Measurements from ENCODE around the gene GLRX. TPM values are rescaled to one million over a fixed set of nuclear protein-coding genes. Genes with fewer than 3 reads are reported as not detected.

GLRX gene
- total RNA-seq, 1 donor from 2014 or later = 18.3 TPM

DNA sequence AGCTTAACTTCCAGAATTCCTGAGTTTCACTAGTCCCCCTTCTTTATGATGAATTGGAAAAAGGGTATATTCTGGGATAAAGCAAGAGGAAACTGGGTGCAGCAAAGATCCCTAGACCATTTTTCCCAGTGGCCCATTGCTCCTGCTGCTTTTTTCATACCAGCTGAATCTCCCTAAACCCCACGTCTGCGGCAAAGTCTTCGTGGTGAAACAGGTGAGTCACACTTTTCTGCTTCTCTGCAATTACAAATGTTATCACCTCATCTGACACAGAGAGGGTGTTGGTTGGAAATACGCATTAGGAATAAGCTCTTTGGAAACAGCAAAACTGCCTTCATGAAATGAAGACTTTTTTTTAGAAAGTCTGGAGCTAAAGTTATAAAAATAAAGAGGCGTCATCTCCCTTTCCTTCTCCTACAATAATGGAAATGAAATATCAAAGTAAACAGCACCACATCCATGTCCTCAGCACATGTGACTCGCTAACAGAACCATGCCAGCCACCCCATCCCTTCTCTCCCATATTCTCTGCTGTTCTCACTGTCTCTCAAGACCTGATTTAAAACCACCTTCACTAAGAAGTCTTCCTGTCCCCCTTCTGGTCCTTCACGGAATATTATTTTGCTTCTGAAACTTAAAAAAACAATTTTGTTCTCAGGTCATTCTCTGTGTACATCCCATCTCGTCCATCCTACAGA, 39.5 kb upstream of the GLRX start:
- no peaks in the 10 kb centered on the region for H3K9me3 Mint-ChIP-seq (ENCODE audit: low read depth)
- H3K27me3 Mint-ChIP-seq (ENCODE audit: low read depth) = no peaks in the 10 kb centered on the region
- H3K27ac Mint-ChIP-seq (ENCODE audit: unreplicated experiment) = peak overlapping the region; percentile 100
- H3K4me1 Mint-ChIP-seq (ENCODE audit: low read depth) = peaks cover 72% of the 10 kb centered on the region
- DNase-seq (ENCODE audit: low spot score) = no peak
- no peaks in the 10 kb centered on the region for H3K36me3 Mint-ChIP-seq (ENCODE audit: low read depth)
- peak overlapping the region; percentile 7 for H3K4me3 Mint-ChIP-seq (ENCODE audit: unreplicated experiment)
- TF ChIP-seq, protein P1, sequence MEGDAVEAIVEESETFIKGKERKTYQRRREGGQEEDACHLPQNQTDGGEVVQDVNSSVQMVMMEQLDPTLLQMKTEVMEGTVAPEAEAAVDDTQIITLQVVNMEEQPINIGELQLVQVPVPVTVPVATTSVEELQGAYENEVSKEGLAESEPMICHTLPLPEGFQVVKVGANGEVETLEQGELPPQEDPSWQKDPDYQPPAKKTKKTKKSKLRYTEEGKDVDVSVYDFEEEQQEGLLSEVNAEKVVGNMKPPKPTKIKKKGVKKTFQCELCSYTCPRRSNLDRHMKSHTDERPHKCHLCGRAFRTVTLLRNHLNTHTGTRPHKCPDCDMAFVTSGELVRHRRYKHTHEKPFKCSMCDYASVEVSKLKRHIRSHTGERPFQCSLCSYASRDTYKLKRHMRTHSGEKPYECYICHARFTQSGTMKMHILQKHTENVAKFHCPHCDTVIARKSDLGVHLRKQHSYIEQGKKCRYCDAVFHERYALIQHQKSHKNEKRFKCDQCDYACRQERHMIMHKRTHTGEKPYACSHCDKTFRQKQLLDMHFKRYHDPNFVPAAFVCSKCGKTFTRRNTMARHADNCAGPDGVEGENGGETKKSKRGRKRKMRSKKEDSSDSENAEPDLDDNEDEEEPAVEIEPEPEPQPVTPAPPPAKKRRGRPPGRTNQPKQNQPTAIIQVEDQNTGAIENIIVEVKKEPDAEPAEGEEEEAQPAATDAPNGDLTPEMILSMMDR (IDR thresholded peaks at IDR 0.05) = peak; percentile 53

DNA sequence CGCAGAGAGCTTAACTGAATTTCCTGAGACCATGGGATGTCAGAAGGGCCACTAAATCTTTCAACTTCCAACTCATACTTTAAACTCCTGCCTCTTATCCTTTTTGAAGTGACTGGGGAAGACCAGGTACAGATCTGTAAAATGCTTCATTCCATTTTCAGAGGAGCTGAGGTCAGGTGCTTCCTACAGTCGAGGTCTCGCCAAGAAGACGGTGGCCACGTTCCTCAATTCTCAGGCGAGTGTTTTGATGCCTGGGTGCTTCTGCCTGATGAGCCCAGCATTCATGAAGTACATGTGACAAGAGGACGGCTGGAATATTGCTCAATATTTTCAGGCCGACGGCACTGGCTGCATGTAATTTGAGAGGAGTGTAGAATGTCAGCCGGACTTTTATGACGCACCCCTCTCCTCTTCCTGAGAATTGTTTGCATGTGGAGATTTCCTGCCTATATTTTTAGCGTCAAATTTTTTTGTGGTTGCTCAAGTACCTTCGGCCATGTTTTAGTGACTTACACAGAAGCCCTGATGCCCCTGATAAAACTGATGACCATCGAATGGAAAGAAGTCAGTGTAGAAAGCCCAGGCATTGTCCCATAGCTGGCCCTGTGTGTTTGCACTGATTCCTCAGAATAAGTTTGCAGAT, 38.8 kb upstream of the GLRX start:
- TF ChIP-seq, protein P1 (IDR thresholded peaks at IDR 0.05) = no peak
- peak overlapping the region; percentile 100 for H3K27ac Mint-ChIP-seq (ENCODE audit: unreplicated experiment)
- no peak for DNase-seq (ENCODE audit: low spot score)
- no peaks in the 10 kb centered on the region for H3K9me3 Mint-ChIP-seq (ENCODE audit: low read depth)
- H3K4me3 Mint-ChIP-seq (ENCODE audit: unreplicated experiment) = peak overlapping the region; percentile 38
- peaks cover 73% of the 10 kb centered on the region for H3K4me1 Mint-ChIP-seq (ENCODE audit: low read depth)
- H3K36me3 Mint-ChIP-seq (ENCODE audit: low read depth) = no peaks in the 10 kb centered on the region
- H3K27me3 Mint-ChIP-seq (ENCODE audit: low read depth) = no peaks in the 10 kb centered on the region

DNA sequence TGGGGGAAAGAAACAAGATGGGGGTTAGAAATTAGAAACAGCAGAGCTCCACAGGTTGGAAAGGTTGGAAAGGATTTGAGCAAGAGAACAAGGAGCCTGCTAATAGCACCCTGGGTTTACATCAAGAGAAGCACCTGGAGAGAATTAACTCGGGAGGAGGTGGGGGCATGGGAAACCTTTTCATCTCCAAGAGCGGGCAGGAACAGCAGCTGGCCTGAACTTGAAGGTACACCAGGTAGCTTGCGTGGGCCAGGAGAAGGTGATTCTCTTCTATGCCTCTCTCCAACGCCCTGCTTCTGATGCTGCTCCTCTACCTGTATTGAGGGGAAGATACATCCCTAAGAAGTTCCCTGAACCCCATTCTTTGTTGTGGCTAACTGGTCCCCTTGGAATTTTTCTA, 37.1 kb upstream of the GLRX start:
- H3K9me3 Mint-ChIP-seq (ENCODE audit: low read depth) = no peaks in the 10 kb centered on the region
- DNase-seq (ENCODE audit: low spot score) = no peak
- no peaks in the 10 kb centered on the region for H3K36me3 Mint-ChIP-seq (ENCODE audit: low read depth)
- H3K4me1 Mint-ChIP-seq (ENCODE audit: low read depth) = peaks cover 69% of the 10 kb centered on the region
- peak overlapping the region; percentile 100 for H3K27ac Mint-ChIP-seq (ENCODE audit: unreplicated experiment)
- H3K4me3 Mint-ChIP-seq (ENCODE audit: unreplicated experiment) = peak overlapping the region; percentile 69
- TF ChIP-seq, protein P1 (IDR thresholded peaks at IDR 0.05) = no peak
- H3K27me3 Mint-ChIP-seq (ENCODE audit: low read depth) = no peaks in the 10 kb centered on the region

DNA sequence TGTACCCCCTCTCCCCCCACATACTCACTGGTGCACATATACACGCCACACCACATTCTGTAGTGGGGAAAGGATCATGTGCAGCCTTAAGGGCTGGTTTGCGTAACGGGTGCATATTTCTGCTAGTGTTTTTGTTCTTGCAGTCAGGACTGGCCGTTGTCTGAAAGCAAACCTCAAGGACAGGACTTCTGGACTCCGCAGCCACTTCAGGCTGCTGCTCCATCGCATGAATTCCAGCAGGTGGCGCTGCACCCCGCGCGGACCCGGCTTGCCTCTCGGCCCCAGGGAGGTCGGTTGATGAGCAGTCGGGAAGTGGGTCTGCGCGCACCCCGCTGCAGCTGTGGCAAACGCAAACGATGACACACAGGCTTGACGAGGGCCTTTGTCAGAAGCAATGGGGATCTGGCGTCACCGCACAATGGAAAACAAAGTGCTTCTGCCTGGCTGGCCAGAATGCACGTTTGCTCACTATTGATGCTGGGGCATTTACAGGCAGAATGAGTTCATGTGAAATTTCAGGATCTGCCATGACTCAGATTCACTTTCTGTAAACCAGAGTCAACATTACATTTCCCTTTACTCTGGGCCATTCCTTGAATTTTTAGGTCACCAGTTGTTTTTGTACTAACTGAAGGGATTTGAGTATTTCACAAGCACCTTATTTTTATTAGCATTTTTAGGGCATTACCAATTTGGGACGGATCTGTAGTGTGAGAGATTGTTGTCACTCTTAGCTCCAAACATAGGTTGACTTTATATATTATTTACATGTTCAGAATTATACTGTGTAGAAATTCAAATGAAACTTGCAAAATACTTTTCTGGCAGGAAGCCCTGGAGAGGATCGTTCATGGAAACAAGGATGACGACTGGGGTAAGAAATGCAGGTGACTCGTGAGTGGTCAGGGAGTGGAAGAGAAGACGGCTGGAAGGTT, 36.4 kb upstream of the GLRX start:
- H3K9me3 Mint-ChIP-seq (ENCODE audit: low read depth) = no peaks in the 10 kb centered on the region
- peak overlapping the region; percentile 69 for H3K4me3 Mint-ChIP-seq (ENCODE audit: unreplicated experiment)
- H3K27ac Mint-ChIP-seq (ENCODE audit: unreplicated experiment) = peak overlapping the region; percentile 100
- peaks cover 69% of the 10 kb centered on the region for H3K4me1 Mint-ChIP-seq (ENCODE audit: low read depth)
- no peaks in the 10 kb centered on the region for H3K36me3 Mint-ChIP-seq (ENCODE audit: low read depth)
- no peaks in the 10 kb centered on the region for H3K27me3 Mint-ChIP-seq (ENCODE audit: low read depth)
- DNase-seq (ENCODE audit: low spot score) = no peak
- TF ChIP-seq, protein P1 (IDR thresholded peaks at IDR 0.05) = peak; percentile 99

DNA sequence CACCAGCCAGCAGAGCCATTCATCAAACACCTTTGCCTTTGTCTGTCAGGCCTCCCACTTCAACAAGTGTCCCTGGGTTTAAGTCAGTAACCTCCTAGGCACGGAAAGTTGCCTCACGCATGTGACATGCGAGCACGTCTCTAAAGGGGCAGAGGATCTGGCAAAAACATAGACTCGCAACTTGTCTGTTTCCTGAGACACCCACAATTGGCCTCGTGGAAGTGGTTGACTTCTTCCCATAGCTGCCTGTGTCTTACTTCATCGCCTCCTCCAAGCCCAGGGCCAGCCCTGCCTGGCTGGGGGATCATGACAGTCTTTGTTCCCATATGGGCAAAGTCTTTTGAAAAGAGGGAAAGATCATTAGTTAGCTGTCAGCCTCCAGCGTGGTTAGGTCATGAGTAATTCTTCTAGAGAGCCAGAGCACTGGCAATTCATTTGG, 35.5 kb upstream of the GLRX start:
- Mint-ChIP-seq H3K4me1 (ENCODE audit: low read depth) (peaks cover 64% of the 10 kb centered on the region), H3K4me3 (ENCODE audit: unreplicated experiment) (peak overlapping the region; percentile 69), H3K9me3 (ENCODE audit: low read depth) (no peaks in the 10 kb centered on the region), H3K27ac (ENCODE audit: unreplicated experiment) (peak overlapping the region; percentile 100), H3K27me3 (ENCODE audit: low read depth) (no peaks in the 10 kb centered on the region), H3K36me3 (ENCODE audit: low read depth) (no peaks in the 10 kb centered on the region)
- TF ChIP-seq, protein P1 (IDR thresholded peaks at IDR 0.05) = no peak
- DNase-seq (ENCODE audit: low spot score) = no peak

Measured in chondrocyte (in vitro differentiated cells).